Measurements from ENCODE around the gene CMTM5.
A peak's percentile ranks its signal among the peaks of the same experiment; 100 is the strongest.

The CMTM5 gene

GRCh38 chr14:23401291-23401690 lies 24.4 kb downstream of the CMTM5 start:
- no peak for DNase-seq (ENCODE audit: low read depth in 1 of 2, low spot score in 1 of 2)
- no peak for TF ChIP-seq JUND (IDR thresholded peaks at IDR 0.05; ENCODE audit: low read depth)
- in situ Hi-C loops (cut with HindIII; ENCODE audit: low pct_unique_long_range_greater_than_20kb, low sequenced_read_pairs) = no loop called here

- in situ Hi-C loops (cut with HindIII; ENCODE audit: low pct_unique_long_range_greater_than_20kb, low sequenced_read_pairs) = no loop called here
- peak in 1 of 2 experiments; percentile 16 for DNase-seq (ENCODE audit: low read depth in 1 of 2, low spot score in 1 of 2)
- no peak for TF ChIP-seq JUND (IDR thresholded peaks at IDR 0.05; ENCODE audit: low read depth)
These were observed 25.7 kb downstream of the CMTM5 start for GRCh38 chr14:23402296-23403138.

GRCh38 chr14:23403139-23403438 lies 26.2 kb downstream of the CMTM5 start:
- in situ Hi-C loops (cut with HindIII; ENCODE audit: low pct_unique_long_range_greater_than_20kb, low sequenced_read_pairs) = no loop called here
- no peak for TF ChIP-seq JUND (IDR thresholded peaks at IDR 0.05; ENCODE audit: low read depth)
- no peak for DNase-seq (ENCODE audit: low read depth in 1 of 2, low spot score in 1 of 2)

GRCh38 chr14:23403908-23404307 lies 27.1 kb downstream of the CMTM5 start:
- in situ Hi-C loops (cut with HindIII; ENCODE audit: low pct_unique_long_range_greater_than_20kb, low sequenced_read_pairs) = no loop called here
- no peak for DNase-seq (ENCODE audit: low read depth in 1 of 2, low spot score in 1 of 2)
- no peak for TF ChIP-seq JUND (IDR thresholded peaks at IDR 0.05; ENCODE audit: low read depth)

- no peak for DNase-seq (ENCODE audit: low read depth in 1 of 2, low spot score in 1 of 2)
- in situ Hi-C loops (cut with HindIII; ENCODE audit: low pct_unique_long_range_greater_than_20kb, low sequenced_read_pairs) = no loop called here
- no peak for TF ChIP-seq JUND (IDR thresholded peaks at IDR 0.05; ENCODE audit: low read depth)
These were observed 27.6 kb downstream of the CMTM5 start for GRCh38 chr14:23404331-23404900.

GRCh38 chr14:23405096-23405495 lies 28.2 kb downstream of the CMTM5 start:
- in situ Hi-C loops (cut with HindIII; ENCODE audit: low pct_unique_long_range_greater_than_20kb, low sequenced_read_pairs) = no loop called here

GRCh38 chr14:23405516-23406025 lies 28.7 kb downstream of the CMTM5 start:
- DNase-seq (ENCODE audit: low read depth in 1 of 2, low spot score in 1 of 2) = no peak
- in situ Hi-C loops (cut with HindIII; ENCODE audit: low pct_unique_long_range_greater_than_20kb, low sequenced_read_pairs) = no loop called here
- TF ChIP-seq JUND (IDR thresholded peaks at IDR 0.05; ENCODE audit: low read depth) = no peak

More at GRCh38 chr14:23405096-23405495, 28.2 kb downstream of the CMTM5 start:
- no peak for TF ChIP-seq JUND (IDR thresholded peaks at IDR 0.05; ENCODE audit: low read depth)
- DNase-seq (ENCODE audit: low read depth in 1 of 2, low spot score in 1 of 2) = no peak

- no peak for DNase-seq (ENCODE audit: low read depth in 1 of 2, low spot score in 1 of 2)
- in situ Hi-C loops (cut with HindIII; ENCODE audit: low pct_unique_long_range_greater_than_20kb, low sequenced_read_pairs) = no loop called here
- no peak for TF ChIP-seq JUND (IDR thresholded peaks at IDR 0.05; ENCODE audit: low read depth)
These were observed 29.4 kb downstream of the CMTM5 start for GRCh38 chr14:23406244-23406643.

- DNase-seq (ENCODE audit: low read depth in 1 of 2, low spot score in 1 of 2) = no peak
- TF ChIP-seq JUND (IDR thresholded peaks at IDR 0.05; ENCODE audit: low read depth) = no peak
- in situ Hi-C loops (cut with HindIII; ENCODE audit: low pct_unique_long_range_greater_than_20kb, low sequenced_read_pairs) = no loop called here
These were observed 30.0 kb downstream of the CMTM5 start for GRCh38 chr14:23406725-23407355.

GRCh38 chr14:23407516-23408306 lies 30.9 kb downstream of the CMTM5 start, which contains the start of gene MYH6:
Gene MYH6 (minus strand): TSS chr14:23408273. CDS start chr14:23407223, 1,050 bp downstream.
- DNase-seq (ENCODE audit: low read depth in 1 of 2, low spot score in 1 of 2) = no peak
- in situ Hi-C loops (cut with HindIII; ENCODE audit: low pct_unique_long_range_greater_than_20kb, low sequenced_read_pairs) = no loop called here
- TF ChIP-seq JUND (IDR thresholded peaks at IDR 0.05; ENCODE audit: low read depth) = no peak

- in situ Hi-C loops (cut with HindIII; ENCODE audit: low pct_unique_long_range_greater_than_20kb, low sequenced_read_pairs) = no loop called here
- no peak for TF ChIP-seq JUND (IDR thresholded peaks at IDR 0.05; ENCODE audit: low read depth)
These were observed 31.4 kb downstream of the CMTM5 start for GRCh38 chr14:23408307-23408630.

GRCh38 chr14:23409475-23409874 lies 32.6 kb downstream of the CMTM5 start:
- TF ChIP-seq JUND (IDR thresholded peaks at IDR 0.05; ENCODE audit: low read depth) = no peak
- in situ Hi-C loops (cut with HindIII; ENCODE audit: low pct_unique_long_range_greater_than_20kb, low sequenced_read_pairs) = no loop called here
- DNase-seq (ENCODE audit: low read depth in 1 of 2, low spot score in 1 of 2) = no peak

More at GRCh38 chr14:23408307-23408630, 31.4 kb downstream of the CMTM5 start:
- no peak for DNase-seq (ENCODE audit: low read depth in 1 of 2, low spot score in 1 of 2)
